Panc1 (cell line): Measurements from ENCODE around the gene KDM4B. TPM values are rescaled to one million over a fixed set of nuclear protein-coding genes. Genes with fewer than 3 reads are reported as not detected.

ENCODE experiments used
- ATAC-seq: fragments of 200-7000 bp; cut with Tn5 transposase; 2 replicates; pipeline ENCODE4 v1.9.1; 2020; ENCODE audit warnings: mild to moderate bottlenecking, moderate library complexity
- BruUV-seq: library from RNA; stranded (reverse); fragments of 400-500 nt; replicated peaks from 2 replicates; lab custom pipeline; 2021; lab: Mats Ljungman, UMichigan
- CTCF ChIA-PET: fragments of 300-600 bp; sonication (Branson Sonifier 250); formaldehyde crosslinking; loops from one replicate; lab custom pipeline; 2022; ENCODE audit warnings: antibody characterized with exemption; lab: Charles Lee
- POLR2A ChIA-PET: fragments of 300-600 bp; sonication (Branson Sonifier 250); formaldehyde crosslinking; loops from one replicate; lab custom pipeline; 2022; ENCODE audit warnings: antibody characterized with exemption; lab: Charles Lee
- DNase-seq: peaks from one replicate; pipeline ENCODE4 v3.0.0-alpha.2; 2010; ENCODE audit warnings: low read depth, low spot score
- H3K27ac ChIP-seq: 2 replicates; pipeline ENCODE4 v1.5.1; 2011; ENCODE audit warnings: mild to moderate bottlenecking, low read length, inconsistent platforms
- H3K27me3 ChIP-seq: fragments of 200-500 bp; sonication (Bioruptor generic); 2 replicates; pipeline ENCODE4 v1.6.0; 2014; ENCODE audit warnings: low read length, inconsistent platforms; ENCODE audit not compliant: control insufficient read depth, insufficient read depth
- H3K36me3 ChIP-seq: fragments of 200-500 bp; sonication (Bioruptor generic); 2 replicates; pipeline ENCODE4 v1.5.1; 2014; ENCODE audit warnings: inconsistent platforms, mild to moderate bottlenecking, low read length, moderate library complexity; ENCODE audit not compliant: control insufficient read depth, insufficient read depth
- H3K4me1 ChIP-seq: 2 replicates; pipeline ENCODE4 v1.5.1; 2011; ENCODE audit warnings: inconsistent platforms, mild to moderate bottlenecking, low read length, moderate library complexity; ENCODE audit not compliant: control insufficient read depth, insufficient read depth
- H3K4me3 ChIP-seq, 2 experiments: 2 replicates each; pipeline ENCODE4 v1.5.1; 2011 to 2012; ENCODE audit warnings: low read depth in 2 of 2, low read length in 2 of 2, mild to moderate bottlenecking in 2 of 2, inconsistent platforms in 1 of 2, moderate library complexity in 1 of 2
- H3K9me3 ChIP-seq: fragments of 200-500 bp; sonication (Bioruptor generic); 2 replicates; pipeline ENCODE4 v1.5.1; 2014; ENCODE audit warnings: low read depth, mild to moderate bottlenecking, inconsistent platforms, low read length, moderate library complexity; ENCODE audit not compliant: control insufficient read depth, insufficient read depth
- POLR2AphosphoS5 ChIP-seq: IDR thresholded peaks from 2 replicates; pipeline ENCODE4 v1.6.1; 2012; ENCODE audit warnings: mild to moderate bottlenecking, low read depth, low read length, moderate library complexity
- SIN3A ChIP-seq: IDR thresholded peaks from 2 replicates; pipeline ENCODE4 v1.6.1; 2012; ENCODE audit warnings: low read depth, mild to moderate bottlenecking, low read length, moderate library complexity, borderline replicate concordance; ENCODE audit not compliant: insufficient read depth
- TCF7L2 ChIP-seq: IDR thresholded peaks from 2 replicates; pipeline ENCODE4 v1.6.1; 2011; ENCODE audit warnings: mild to moderate bottlenecking, low read depth, low read length, inconsistent platforms
- in situ Hi-C: cut with HindIII; loops from 2 replicates; pipeline ENCODE4 v1.10.0; 2016; ENCODE audit warnings: low sequenced_read_pairs, low pct_unique_long_range_greater_than_20kb
- intact Hi-C: fragments of 100-400 bp; cut with micrococcal nuclease; formaldehyde crosslinking; loops from one replicate; pipeline ENCODE4 v1.10.0; 2022; ENCODE audit not compliant: unreplicated experiment
- total RNA-seq: library from RNA; stranded (reverse); gene quantifications from one replicate; pipeline ENCODE4 v1.2.1, GENCODE V29; 2021; ENCODE audit not compliant: unreplicated experiment
- TF ChIP-seq, protein P1 (sequence below): fragments of 450-650 bp; IDR thresholded peaks from 2 replicates; pipeline ENCODE4 v1.5.1; 2017; ENCODE audit warnings: mild to moderate bottlenecking
- TF ChIP-seq, protein P2 (sequence below), 2 experiments: IDR thresholded peaks; 2 replicates each; pipeline ENCODE4 v1.6.1; 2011 to 2012; ENCODE audit warnings: low read depth in 2 of 2, control low read depth in 1 of 2, low read length in 1 of 2, mild to moderate bottlenecking in 1 of 2, moderate library complexity in 1 of 2; ENCODE audit not compliant: insufficient read depth in 1 of 2

Gene KDM4B
- total RNA-seq, 1 experiment from 2014 or later: 18.4 TPM

DNA sequence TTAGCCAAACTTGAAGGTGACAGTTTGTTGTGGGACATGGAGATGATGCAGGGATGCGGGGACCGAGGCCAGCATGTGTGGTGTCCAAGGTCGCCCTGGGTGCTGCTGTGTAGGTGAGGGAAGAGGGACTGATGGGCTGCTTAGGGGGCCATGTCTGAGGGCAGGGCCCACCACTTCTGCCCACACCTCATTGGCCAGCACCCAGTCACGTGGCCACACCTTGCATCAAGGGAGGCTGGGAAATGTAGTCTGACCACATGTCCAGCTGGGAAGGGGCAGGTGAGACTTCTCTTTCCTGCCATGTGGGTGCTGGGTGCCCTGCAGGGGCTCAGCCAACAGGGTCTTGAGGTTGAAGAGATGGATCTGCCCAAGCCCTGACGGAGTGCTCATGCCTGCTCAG, 88.9 kb downstream of the KDM4B start:
- intact Hi-C loops: no loop called here
- Histone ChIP-seq H3K27ac (no peak overlapping the region), H3K27me3 (no peaks in the 10 kb centered on the region), H3K36me3 (no peaks in the 10 kb centered on the region), H3K4me3 (no peak overlapping the region), H3K4me1 (no peaks in the 10 kb centered on the region), H3K9me3 (no peaks in the 10 kb centered on the region)
- CTCF ChIA-PET: no interaction called here
- TF ChIP-seq, protein P1, sequence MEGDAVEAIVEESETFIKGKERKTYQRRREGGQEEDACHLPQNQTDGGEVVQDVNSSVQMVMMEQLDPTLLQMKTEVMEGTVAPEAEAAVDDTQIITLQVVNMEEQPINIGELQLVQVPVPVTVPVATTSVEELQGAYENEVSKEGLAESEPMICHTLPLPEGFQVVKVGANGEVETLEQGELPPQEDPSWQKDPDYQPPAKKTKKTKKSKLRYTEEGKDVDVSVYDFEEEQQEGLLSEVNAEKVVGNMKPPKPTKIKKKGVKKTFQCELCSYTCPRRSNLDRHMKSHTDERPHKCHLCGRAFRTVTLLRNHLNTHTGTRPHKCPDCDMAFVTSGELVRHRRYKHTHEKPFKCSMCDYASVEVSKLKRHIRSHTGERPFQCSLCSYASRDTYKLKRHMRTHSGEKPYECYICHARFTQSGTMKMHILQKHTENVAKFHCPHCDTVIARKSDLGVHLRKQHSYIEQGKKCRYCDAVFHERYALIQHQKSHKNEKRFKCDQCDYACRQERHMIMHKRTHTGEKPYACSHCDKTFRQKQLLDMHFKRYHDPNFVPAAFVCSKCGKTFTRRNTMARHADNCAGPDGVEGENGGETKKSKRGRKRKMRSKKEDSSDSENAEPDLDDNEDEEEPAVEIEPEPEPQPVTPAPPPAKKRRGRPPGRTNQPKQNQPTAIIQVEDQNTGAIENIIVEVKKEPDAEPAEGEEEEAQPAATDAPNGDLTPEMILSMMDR: no peak
- TF ChIP-seq, protein P2, sequence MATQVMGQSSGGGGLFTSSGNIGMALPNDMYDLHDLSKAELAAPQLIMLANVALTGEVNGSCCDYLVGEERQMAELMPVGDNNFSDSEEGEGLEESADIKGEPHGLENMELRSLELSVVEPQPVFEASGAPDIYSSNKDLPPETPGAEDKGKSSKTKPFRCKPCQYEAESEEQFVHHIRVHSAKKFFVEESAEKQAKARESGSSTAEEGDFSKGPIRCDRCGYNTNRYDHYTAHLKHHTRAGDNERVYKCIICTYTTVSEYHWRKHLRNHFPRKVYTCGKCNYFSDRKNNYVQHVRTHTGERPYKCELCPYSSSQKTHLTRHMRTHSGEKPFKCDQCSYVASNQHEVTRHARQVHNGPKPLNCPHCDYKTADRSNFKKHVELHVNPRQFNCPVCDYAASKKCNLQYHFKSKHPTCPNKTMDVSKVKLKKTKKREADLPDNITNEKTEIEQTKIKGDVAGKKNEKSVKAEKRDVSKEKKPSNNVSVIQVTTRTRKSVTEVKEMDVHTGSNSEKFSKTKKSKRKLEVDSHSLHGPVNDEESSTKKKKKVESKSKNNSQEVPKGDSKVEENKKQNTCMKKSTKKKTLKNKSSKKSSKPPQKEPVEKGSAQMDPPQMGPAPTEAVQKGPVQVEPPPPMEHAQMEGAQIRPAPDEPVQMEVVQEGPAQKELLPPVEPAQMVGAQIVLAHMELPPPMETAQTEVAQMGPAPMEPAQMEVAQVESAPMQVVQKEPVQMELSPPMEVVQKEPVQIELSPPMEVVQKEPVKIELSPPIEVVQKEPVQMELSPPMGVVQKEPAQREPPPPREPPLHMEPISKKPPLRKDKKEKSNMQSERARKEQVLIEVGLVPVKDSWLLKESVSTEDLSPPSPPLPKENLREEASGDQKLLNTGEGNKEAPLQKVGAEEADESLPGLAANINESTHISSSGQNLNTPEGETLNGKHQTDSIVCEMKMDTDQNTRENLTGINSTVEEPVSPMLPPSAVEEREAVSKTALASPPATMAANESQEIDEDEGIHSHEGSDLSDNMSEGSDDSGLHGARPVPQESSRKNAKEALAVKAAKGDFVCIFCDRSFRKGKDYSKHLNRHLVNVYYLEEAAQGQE (IDR thresholded peaks at IDR 0.05; ENCODE audit: insufficient read depth in 1 of 2, low read depth in 2 of 2, low read length in 1 of 2): no peak
- TF ChIP-seq POLR2AphosphoS5 (no peak), TCF7L2 (no peak), SIN3A (no peak)
- POLR2A ChIA-PET: no interaction called here
- BruUV-seq: no TSS peak
- in situ Hi-C loops: no loop called here
- DNase-seq (no peak), ATAC-seq (peak; percentile 79; the same call in 1 of the 2 replicates)

DNA sequence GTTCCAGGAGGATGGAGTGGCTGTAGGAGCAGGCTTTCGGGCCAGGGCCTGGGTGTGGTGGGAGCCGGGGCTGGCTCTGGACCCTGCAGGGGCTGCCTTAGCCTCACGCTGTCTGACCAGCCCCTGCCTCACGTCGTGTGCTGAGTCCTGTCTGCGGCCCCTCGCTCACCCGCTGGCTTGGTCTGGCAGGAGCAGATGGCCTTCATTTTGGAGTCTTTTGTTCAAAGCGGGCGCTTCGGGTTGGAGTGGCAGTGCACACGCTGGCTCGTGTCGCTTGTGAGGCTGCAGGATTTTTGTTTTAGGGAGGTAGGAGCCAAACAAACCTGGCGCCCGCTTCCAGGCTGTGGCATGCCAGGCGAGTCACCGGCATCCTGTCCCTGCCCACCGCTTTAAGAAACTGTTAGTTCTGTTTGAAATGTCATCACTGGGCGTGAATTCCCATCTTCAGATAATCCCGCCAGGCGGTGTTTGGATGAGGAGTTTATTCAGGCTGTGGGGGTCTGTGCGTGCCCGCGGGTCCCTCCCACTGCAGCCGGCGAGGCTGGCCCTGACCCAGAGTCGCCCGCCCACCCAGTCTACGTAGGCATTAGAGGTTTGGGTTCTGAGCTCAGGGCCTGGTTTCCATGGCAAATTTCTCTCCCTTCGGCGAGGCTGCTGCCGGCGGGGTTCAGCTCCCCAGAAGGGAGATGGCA, 89.8 kb downstream of the KDM4B start:
- no peaks in the 10 kb centered on the region for H3K9me3 ChIP-seq
- POLR2A ChIA-PET: no interaction called here
- CTCF ChIA-PET: no interaction called here
- BruUV-seq: no TSS peak
- H3K4me3 ChIP-seq: no peak overlapping the region
- TF ChIP-seq, protein P1: no peak
- TF ChIP-seq, protein P2 (IDR thresholded peaks at IDR 0.05; ENCODE audit: insufficient read depth in 1 of 2, low read depth in 2 of 2, low read length in 1 of 2): no peak
- TF ChIP-seq SIN3A: no peak
- TF ChIP-seq POLR2AphosphoS5: no peak
- TF ChIP-seq TCF7L2: no peak
- DNase-seq (no peak), ATAC-seq (no peak)
- no peaks in the 10 kb centered on the region for H3K4me1 ChIP-seq
- H3K36me3 ChIP-seq: no peaks in the 10 kb centered on the region
- no peaks in the 10 kb centered on the region for H3K27me3 ChIP-seq
- in situ Hi-C loops (no loop called here), intact Hi-C loops (no loop called here)
- H3K27ac ChIP-seq: no peak overlapping the region
